CD4-positive, alpha-beta T cell treated with Interleukin-15 for 1 hour (primary cell): ENCODE results near the gene MROH7.
"Not testable (repeated sequence)": the region's sequence is repeated elsewhere in the genome, so short reads cannot be mapped to it uniquely, and the experiment has no call there.

Source experiments
- DNase-seq: peaks from one replicate; pipeline ENCODE4 v3.0.0-alpha.2; 2020

The MROH7 gene

DNA sequence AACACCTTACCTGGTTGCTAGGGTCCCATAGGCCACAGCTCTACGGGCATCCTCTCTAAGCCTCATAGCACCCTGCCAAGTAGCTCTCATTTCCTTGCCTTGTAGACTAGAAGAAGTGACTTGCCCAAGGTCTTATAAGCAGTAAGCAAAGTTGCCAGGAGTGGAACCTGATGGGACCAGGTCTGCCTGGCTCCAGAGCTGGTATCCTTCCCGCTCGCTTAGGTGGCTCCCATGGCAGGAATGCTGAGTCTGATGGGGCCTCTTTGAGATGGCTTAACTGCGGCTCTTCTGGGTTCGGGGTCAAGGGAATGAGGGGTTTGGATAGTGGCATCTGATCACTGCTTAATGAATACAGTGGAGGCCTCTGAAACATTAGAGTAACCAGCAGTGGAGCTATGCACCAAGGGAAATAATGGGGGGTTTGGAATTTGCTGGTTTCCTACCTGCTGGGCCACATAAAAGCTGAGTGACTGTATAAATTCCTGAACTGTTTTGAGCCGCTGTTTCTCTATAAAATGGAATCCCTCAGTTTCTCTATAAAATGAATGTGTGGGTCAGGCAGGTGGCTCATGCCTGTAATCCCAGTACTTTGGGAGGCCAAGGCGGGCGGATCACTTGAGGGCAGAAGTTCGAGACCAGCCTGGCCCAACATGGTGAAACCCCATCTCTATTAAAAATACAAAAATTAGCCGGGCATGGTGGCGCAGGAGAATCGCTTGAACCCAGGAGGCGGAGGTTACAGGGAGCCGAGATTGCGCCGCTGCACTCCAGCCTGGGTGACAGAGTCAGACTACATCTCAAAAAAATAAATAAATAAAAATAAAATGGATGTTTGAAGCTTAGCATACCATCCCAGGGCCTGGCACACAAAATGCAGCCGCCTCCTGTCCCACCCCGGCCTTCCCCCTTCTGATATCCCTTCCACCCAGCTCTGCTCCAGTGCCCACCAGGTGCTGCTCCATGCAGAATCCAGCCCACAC, 30.7 kb upstream of the MROH7 start:
- DNase-seq = no peak

DNA sequence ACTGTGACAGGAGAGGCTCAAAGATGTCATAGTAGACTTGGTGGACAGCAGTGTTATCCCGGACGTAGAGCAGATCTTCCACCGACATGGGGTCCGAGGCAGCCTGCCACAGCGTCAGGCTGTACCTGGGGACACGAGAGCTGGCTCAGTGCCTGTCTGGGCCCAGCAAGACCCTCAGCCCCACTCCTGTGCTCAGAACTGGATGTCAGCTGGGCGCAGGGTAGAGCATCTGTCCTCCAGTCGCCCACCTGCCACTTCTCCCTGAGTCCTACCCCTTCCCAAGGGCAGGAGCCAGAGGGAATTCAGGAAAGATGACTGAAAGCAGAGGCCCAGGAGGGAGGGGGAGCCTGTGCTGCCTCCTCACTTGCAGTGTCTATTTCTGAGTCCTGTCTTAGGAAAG, 30.0 kb upstream of the MROH7 start:
- no peak for DNase-seq

- DNase-seq = no peak
These were observed 27.6 kb upstream of the MROH7 start for GRCh38 chr1:54614024-54614423.

GRCh38 chr1:54614563-54614962, 27.0 kb upstream of the MROH7 start:
- DNase-seq = no peak

DNA sequence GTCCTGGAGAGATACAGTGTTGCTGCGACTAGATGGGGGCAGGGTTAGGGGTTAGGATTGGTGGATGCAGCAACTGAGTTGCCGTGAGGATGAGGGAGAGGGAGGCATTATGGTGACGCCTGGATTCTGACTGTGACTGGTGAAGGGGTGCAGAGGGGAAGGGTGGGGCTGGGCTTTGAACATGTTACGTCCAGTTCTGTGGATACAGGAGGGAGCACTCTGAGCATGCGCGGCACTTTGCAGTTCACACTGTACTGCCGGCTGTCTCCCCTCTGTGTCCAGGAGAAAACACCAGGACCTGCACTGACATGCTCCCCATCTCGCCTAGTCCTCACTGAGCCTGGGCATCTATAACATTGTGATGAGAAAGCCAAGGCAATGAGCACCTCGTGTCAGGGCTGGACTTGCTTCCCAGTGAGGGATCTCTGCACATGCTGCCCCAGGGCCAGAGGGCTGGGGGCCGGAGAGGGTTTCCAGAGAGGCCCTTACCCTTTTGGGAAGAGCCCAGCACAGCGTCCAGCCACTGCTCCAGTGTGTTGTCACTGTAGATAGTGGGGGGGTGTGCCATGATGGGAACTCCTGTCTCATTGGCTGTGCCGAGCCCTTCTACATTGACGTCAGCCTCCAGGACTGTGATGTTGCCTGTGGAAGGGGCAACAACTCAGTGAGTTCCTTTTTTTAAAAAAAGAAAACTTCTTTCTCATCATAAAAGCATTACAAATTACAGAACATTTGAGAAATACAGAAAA, 25.9 kb upstream of the MROH7 start:
- DNase-seq = no peak

DNA sequence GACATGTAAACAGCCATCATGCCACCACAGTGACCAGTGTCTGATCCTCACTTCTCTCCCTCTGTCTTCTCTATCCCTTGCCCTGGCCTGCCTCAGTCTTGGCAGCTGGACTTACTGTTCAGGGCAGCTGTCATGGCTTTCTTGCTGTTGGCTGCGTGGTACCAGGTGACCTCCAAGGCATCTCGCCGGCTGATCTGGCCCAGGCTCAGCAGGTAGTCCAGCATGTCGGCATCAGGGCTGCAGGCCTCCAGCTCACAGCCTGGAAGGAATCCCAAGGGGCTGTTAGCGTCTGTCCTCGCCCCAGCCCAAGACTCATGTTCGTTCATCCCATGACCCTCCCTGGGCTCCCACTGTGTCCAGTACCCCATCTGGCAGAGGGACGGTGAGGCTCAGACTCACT, 21.8 kb upstream of the MROH7 start:
- DNase-seq = no peak

DNA sequence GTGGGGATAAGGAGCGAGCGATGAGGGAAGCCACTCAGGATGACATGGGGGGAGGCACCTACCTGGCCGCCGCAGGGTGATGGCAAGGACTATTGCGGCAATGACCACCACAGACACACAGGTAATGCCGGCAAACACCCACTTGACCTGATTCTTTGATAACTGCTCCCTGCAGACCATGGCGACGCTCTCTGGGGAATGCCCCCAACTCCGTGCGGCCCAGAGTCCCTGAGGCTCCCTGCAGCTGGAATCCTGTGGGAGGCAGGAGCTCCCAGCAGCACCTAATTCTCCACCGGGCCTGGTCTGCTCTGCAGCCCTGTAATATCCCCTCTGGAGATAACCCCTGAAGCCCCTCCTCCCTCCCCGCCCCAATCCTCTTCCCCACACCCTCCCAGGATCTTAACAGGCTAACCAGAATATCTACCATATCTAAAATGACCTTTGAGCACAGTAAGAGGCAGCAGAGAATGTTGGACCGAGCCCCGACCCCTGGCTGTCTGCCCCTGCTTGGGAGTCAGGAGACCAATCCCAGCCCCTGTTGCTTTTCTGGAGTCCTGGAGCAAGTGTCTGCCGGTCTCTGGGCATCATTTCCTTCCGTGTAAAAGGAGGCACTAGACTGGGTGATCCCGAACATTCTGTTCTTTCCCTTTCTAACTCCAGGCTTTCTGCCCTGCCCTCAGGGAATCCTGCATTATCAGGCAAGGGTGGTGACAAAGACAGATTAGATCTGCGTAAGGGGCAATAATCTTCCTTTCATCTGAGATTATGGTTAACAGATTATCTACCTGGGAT, 18.2 kb upstream of the MROH7 start, which contains the start of gene FAM151A:
Gene FAM151A (minus strand): TSS at position 310 of the 792 bp plus-strand sequence. CDS start 130 bp downstream, at position 180.
- DNase-seq = no peak

DNA sequence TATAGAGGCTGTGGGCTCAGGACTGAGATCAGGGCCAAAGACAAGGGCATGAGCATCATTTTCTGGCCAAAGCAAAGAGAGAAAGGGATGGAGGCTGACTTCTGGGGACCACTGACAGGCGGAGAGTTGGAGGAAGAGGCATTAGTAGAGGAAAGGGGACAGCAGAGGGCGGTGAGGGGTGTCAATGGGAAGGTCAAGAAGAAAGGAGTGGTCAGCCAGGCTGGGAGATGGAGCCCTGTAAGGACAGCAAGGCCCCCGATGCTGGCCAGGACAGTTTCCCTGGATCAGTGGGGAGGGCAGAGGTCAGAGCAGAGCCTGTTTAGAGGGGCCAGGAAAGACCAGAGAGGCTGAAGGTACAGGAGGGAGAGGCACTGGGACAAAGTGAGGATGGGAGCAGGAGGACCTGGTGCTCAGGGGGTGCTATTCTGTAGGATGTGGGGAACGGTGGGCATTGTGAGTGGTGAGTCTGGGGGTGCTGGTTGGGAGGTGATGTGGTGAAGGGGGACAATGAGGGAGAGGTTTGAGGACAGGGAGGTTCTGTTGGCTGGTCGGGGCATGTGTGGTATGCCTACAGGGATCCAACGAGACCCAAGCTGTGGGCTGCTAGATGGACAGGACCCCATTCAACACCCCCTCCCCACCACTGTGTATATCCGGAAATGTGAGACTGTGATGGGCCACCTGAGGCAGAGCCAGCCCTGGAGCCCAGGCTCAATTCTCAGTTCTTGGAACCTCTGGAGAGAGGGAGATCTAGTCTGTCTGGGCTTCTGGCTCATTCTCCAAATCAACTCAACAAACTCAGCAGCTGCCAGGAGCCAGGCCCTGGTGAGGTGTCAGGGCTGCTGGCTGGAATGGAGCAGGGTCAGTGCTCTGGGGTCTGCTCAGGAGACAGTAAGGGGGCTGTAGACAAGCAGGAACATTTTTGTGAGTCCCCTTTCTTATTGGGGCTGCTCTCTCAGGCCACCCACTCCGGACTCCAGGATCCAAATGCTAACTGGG, 16.8 kb upstream of the MROH7 start:
- DNase-seq = no peak

GRCh38 chr1:54627196-54627595, 14.4 kb upstream of the MROH7 start:
- no peak for DNase-seq

- not testable (repeated sequence) for DNase-seq
These were observed 5.8 kb upstream of the MROH7 start for GRCh38 chr1:54635804-54636203.

GRCh38 chr1:54636461-54637446, 4.8 kb upstream of the MROH7 start:
- DNase-seq = not testable (repeated sequence)

DNA sequence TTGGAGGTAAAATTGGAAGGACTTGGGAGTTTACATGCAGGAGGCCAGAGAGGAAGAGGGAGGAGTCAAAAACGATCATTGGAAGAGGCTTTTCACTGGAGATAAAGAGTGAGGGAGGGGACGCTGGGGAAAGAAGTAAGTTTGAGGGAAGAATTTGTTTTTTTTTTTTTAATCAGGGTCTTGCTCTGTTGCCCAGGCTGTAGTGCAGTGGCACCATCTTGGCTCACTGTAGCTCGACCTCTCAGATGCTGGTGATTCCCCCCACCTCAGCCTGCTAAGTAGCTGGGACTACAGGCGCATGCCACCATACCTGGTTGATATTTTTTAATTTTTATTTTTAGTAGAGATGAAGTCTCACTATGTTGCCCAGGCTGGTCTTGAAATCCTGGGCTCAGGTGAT, 1.2 kb upstream of the MROH7 start:
- DNase-seq = no peak

DNA sequence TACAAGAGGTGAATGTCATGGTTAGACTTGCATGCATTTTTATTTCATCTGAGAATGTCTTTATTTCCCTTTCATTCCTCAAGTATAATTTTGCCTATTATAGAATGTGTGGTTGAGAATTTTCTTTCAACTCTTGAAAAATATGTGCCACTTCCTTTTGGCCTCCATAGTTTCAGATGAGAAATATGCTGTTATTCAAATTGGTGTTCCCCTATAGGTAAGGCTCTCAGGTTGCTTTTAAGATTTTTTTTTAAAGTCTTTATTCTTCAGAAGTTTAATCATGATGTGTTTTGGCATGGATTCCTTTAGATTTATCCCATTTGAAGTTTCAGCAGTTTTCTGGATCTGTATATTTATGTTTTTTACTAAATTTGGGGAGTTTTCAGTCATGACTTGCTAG, 2.1 kb downstream of the MROH7 start:
- DNase-seq = no peak

DNA sequence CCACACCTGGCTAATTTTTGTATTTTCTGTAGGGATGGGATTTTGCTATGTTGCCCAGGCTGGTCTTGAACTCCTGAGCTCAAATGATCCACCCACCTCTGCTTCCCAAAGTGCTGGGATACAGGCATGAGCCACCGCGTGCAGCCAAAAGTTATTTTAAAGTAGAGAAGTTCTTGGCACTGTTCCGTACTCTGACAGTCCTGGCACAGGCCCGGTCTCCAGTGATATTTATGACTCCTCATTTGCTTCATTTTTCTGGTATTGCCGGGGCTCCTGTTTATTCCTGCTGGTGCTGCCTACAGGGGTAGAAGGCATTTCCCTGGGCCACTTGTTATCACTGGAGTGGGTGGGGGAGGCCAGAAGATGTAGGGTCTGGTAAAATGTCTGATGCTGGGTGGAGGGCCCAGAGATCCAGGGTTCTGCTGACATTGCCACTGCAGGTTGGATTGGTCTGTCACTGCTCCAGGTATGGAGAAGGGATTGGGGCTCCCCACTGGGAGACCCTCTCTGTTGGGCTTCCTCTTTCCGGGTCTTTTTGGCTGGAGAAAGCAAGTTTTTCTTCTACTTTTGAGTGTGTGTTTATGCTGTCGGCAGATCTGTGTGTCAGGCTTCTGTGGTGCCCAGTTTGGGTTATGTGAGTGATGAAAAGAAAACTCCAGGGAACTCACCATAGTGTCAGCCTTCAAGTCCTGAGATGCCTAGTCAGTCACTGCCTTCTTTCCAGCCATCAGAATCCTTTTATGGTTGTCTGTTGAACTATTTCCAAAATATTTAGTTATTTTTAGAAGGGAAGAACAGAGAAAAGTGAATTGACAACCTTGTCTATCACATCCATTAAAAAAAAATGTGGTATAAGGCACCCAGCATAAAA, 4.5 kb downstream of the MROH7 start:
- DNase-seq = no peak

DNA sequence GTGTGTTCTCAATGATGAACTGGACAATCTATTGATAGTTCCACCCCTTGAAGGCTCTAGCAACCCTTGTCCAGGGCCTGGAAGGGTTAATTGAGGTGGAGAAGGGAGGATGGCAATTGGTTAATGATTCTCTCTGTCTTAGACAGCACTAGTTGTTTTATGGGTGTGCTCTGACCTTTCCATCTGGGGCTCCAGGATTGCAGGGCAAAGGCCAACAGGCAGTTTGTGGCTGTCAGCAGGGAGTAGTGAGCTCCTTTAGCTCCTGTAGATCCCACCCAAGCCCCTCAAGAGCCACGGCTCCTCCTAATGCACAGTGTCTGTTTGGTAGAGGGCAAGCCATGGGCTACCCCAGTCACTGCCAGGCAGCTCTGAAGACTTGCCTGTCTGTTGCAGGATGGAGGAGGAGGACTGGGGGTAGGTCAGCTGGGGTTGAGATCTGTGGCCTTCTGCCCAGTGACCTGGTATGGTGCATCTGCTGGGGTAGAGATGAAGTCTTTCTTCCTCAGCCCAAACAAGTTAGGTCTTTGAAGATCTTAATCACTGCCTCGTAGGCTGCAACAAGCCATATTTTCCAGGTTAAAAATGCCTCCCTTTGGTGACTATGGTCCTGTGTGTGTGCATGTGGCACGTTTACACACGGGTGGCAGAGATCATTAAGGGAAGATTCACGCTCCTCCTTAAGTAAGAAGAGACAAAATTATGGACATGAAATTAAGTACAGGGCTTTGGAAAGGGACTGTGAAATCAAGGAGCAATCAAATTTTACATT, 7.7 kb downstream of the MROH7 start:
- DNase-seq = no peak

GRCh38 chr1:54649921-54650320, 8.3 kb downstream of the MROH7 start:
- no peak for DNase-seq

- no peak for DNase-seq
These were observed 8.8 kb downstream of the MROH7 start for GRCh38 chr1:54650417-54650816.

DNA sequence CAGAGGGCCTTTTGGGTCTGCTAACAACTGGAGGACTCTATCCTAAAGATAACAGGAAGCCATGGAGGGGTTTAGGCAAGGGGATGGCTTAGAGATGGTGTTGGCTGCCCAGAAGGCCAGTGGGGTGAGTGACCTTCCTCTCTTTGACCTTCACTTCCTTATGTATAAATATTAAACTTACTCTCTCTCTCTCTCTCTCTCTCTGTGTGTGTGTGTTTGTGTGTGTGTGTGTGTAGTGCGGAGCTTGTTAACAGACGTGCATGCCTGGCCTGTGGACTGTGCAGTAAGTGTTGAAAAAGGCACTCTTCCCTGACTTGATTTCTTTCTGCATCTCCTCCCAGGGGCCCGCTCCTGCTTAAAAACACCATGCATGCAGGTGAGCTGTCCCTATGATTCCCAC, 10.0 kb downstream of the MROH7 start:
- no peak for DNase-seq

GRCh38 chr1:54652168-54652567, 10.6 kb downstream of the MROH7 start:
- DNase-seq = no peak
